Caco-2 (cell line): ENCODE data around the gene SYTL2. TPM values are rescaled to one million over a fixed set of nuclear protein-coding genes. Genes with fewer than 3 reads are reported as not detected.

Experiments used
- BruUV-seq: library from RNA; stranded (reverse); fragments of 400-500 nt; replicated peaks from 2 replicates; lab custom pipeline; 2021; lab: Mats Ljungman, UMichigan
- CTCF ChIA-PET: fragments of 300-600 bp; sonication (Branson Sonifier 250); formaldehyde crosslinking; loops from one replicate; lab custom pipeline; 2022; ENCODE audit warnings: antibody characterized with exemption; lab: Charles Lee
- POLR2A ChIA-PET: fragments of 300-600 bp; sonication (Branson Sonifier 250); formaldehyde crosslinking; loops from one replicate; lab custom pipeline; 2022; ENCODE audit warnings: antibody characterized with exemption; lab: Charles Lee
- DNase-seq, 2 experiments: peaks; one replicate each; pipeline versions ENCODE4 v3.0.0 to v3.0.0-alpha.2; 2020 to 2022
- H3K27me3 ChIP-seq: replicated peaks from 2 replicates; pipeline ENCODE4 v1.6.0; 2011; ENCODE audit warnings: low read length; ENCODE audit not compliant: control insufficient read depth, insufficient read depth
- H3K36me3 ChIP-seq: 2 replicates; pipeline ENCODE4 v1.5.1; 2011; ENCODE audit warnings: low read length; ENCODE audit not compliant: control insufficient read depth, insufficient read depth
- H3K4me1 ChIP-seq: fragments of 250-450 bp; sonication (Bioruptor Pico); 2 replicates; pipeline ENCODE4 v1.5.1; 2020; ENCODE audit warnings: mild to moderate bottlenecking
- H3K4me3 ChIP-seq: 2 replicates; pipeline ENCODE4 v1.5.1; 2011; ENCODE audit warnings: low read depth, mild to moderate bottlenecking, control low read depth, low read length
- H3K9me3 ChIP-seq: fragments of 250-450 bp; sonication (Bioruptor Pico); 2 replicates; pipeline ENCODE4 v1.5.1; 2020; ENCODE audit warnings: mild to moderate bottlenecking, moderate library complexity
- H3K27ac Mint-ChIP-seq: one replicate; pipeline ENCODE4 v1.8.0; 2022; ENCODE audit warnings: mixed read lengths; ENCODE audit not compliant: unreplicated experiment
- H3K27me3 Mint-ChIP-seq: one replicate; pipeline ENCODE4 v1.8.0; 2022; ENCODE audit warnings: mixed read lengths; ENCODE audit not compliant: insufficient read depth, unreplicated experiment
- H3K36me3 Mint-ChIP-seq: one replicate; pipeline ENCODE4 v1.8.0; 2022; ENCODE audit warnings: mild to moderate bottlenecking, mixed read lengths; ENCODE audit not compliant: insufficient read depth, unreplicated experiment
- H3K4me1 Mint-ChIP-seq: one replicate; pipeline ENCODE4 v1.8.0; 2022; ENCODE audit warnings: low read depth, mixed read lengths; ENCODE audit not compliant: unreplicated experiment
- H3K4me3 Mint-ChIP-seq: one replicate; pipeline ENCODE4 v1.8.0; 2022; ENCODE audit warnings: mild to moderate bottlenecking, moderate library complexity, mixed read lengths; ENCODE audit not compliant: unreplicated experiment
- H3K9me3 Mint-ChIP-seq: one replicate; pipeline ENCODE4 v1.8.0; 2022; ENCODE audit warnings: mixed read lengths; ENCODE audit not compliant: unreplicated experiment
- intact Hi-C: fragments of 100-400 bp; cut with micrococcal nuclease; formaldehyde crosslinking; loops from one replicate; pipeline ENCODE4 v1.10.0; 2022; ENCODE audit not compliant: unreplicated experiment
- total RNA-seq: library from RNA; stranded (reverse); gene quantifications from 2 replicates; pipeline ENCODE4 v1.2.3, GENCODE V29; 2022
- TF ChIP-seq, protein P1 (sequence below), 2 experiments: fragments of 200-600 bp in 1 of 2; IDR thresholded peaks; 1 replicate in 1 of 2; 2 replicates in 1 of 2; pipeline versions ENCODE4 v1.5.1 to v1.8.0; 2011 to 2022; ENCODE audit warnings: antibody characterized with exemption in 1 of 2, control low read depth in 1 of 2, inconsistent platforms in 1 of 2, low read depth in 1 of 2, low read length in 1 of 2, mild to moderate bottlenecking in 1 of 2, moderate library complexity in 1 of 2; ENCODE audit not compliant: insufficient read depth in 1 of 2, severe bottlenecking in 1 of 2, unreplicated experiment in 1 of 2

SYTL2 gene
- total RNA-seq, 1 experiment from 2014 or later: 110 TPM

DNA sequence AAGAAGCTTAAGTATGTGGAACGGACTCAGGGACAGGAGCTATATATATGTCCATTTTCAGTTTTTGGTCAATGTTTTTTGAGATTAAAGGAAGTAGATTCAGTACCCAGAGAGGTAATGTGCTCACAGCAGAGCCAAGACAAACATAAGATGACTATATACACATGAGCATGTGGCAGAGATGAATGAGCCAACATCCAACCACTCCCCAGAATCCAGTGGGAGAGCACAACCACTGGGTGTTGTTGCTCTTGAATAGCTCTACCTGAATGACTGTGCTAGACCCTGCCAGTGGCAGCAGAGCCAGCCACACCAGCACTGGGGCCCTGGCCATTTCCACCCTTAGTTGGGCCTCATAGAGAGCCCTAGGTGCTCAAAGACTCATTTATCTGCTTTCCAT is 10.7 kb upstream of the SYTL2 start:
- no peak overlapping the region for H3K4me3 Mint-ChIP-seq
- H3K9me3 ChIP-seq: no peaks in the 10 kb centered on the region
- POLR2A ChIA-PET: no interaction called here
- H3K9me3 Mint-ChIP-seq: no peaks in the 10 kb centered on the region
- intact Hi-C loops: no loop called here
- no peaks in the 10 kb centered on the region for H3K36me3 ChIP-seq
- DNase-seq: no peak
- H3K27ac Mint-ChIP-seq: no peak overlapping the region
- H3K4me1 ChIP-seq: peaks cover 12% of the 10 kb centered on the region
- H3K4me1 Mint-ChIP-seq: peaks cover 22% of the 10 kb centered on the region
- H3K27me3 ChIP-seq: no peaks in the 10 kb centered on the region
- no peaks in the 10 kb centered on the region for H3K36me3 Mint-ChIP-seq
- no peak overlapping the region for H3K4me3 ChIP-seq
- no peaks in the 10 kb centered on the region for H3K27me3 Mint-ChIP-seq
- CTCF ChIA-PET: interaction anchor here (0.8 to 1.1 kb wide), 3 partner anchors 12 to 33 kb away, joined by 3 to 4 read pairs (median 3); partner anchors contain the start of gene CCDC83
- no TSS peak for BruUV-seq
- TF ChIP-seq, protein P1, sequence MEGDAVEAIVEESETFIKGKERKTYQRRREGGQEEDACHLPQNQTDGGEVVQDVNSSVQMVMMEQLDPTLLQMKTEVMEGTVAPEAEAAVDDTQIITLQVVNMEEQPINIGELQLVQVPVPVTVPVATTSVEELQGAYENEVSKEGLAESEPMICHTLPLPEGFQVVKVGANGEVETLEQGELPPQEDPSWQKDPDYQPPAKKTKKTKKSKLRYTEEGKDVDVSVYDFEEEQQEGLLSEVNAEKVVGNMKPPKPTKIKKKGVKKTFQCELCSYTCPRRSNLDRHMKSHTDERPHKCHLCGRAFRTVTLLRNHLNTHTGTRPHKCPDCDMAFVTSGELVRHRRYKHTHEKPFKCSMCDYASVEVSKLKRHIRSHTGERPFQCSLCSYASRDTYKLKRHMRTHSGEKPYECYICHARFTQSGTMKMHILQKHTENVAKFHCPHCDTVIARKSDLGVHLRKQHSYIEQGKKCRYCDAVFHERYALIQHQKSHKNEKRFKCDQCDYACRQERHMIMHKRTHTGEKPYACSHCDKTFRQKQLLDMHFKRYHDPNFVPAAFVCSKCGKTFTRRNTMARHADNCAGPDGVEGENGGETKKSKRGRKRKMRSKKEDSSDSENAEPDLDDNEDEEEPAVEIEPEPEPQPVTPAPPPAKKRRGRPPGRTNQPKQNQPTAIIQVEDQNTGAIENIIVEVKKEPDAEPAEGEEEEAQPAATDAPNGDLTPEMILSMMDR (IDR thresholded peaks at IDR 0.05; ENCODE audit: insufficient read depth in 1 of 2, low read depth in 1 of 2, low read length in 1 of 2, severe bottlenecking in 1 of 2, unreplicated experiment in 1 of 2): no peak

DNA sequence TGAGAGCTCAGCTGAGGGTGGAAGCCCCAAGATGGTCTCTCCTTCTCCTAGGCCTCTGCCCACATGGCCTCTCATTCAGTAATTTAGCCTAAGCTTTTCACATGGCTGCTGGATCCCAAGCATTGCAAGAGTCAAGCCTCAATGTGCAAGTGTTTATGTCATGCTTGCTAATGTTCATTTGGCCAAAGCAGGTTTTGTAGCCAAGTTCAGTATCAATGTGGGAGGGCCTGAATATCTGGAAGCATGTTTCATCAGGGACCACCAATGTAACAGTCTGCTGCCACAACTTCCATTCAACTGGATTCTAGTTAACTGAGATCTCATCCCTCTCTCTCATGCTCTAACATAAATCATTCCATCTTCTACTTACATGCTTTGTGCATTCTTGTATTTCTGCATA is 8.5 kb upstream of the SYTL2 start:
- Histone ChIP-seq H3K36me3 (no peaks in the 10 kb centered on the region), H3K27me3 (no peaks in the 10 kb centered on the region), H3K4me3 (no peak overlapping the region), H3K4me1 (no peaks in the 10 kb centered on the region), H3K9me3 (no peaks in the 10 kb centered on the region)
- no peak overlapping the region for H3K27ac Mint-ChIP-seq
- BruUV-seq: no TSS peak
- CTCF ChIA-PET: no interaction called here
- intact Hi-C loops: no loop called here
- H3K4me1 Mint-ChIP-seq: peaks cover 13% of the 10 kb centered on the region
- TF ChIP-seq, protein P1 (IDR thresholded peaks at IDR 0.05; ENCODE audit: insufficient read depth in 1 of 2, low read depth in 1 of 2, low read length in 1 of 2, severe bottlenecking in 1 of 2, unreplicated experiment in 1 of 2): no peak
- no peak overlapping the region for H3K4me3 Mint-ChIP-seq
- H3K27me3 Mint-ChIP-seq: no peaks in the 10 kb centered on the region
- POLR2A ChIA-PET: no interaction called here
- no peaks in the 10 kb centered on the region for H3K36me3 Mint-ChIP-seq
- no peaks in the 10 kb centered on the region for H3K9me3 Mint-ChIP-seq
- no peak for DNase-seq

DNA sequence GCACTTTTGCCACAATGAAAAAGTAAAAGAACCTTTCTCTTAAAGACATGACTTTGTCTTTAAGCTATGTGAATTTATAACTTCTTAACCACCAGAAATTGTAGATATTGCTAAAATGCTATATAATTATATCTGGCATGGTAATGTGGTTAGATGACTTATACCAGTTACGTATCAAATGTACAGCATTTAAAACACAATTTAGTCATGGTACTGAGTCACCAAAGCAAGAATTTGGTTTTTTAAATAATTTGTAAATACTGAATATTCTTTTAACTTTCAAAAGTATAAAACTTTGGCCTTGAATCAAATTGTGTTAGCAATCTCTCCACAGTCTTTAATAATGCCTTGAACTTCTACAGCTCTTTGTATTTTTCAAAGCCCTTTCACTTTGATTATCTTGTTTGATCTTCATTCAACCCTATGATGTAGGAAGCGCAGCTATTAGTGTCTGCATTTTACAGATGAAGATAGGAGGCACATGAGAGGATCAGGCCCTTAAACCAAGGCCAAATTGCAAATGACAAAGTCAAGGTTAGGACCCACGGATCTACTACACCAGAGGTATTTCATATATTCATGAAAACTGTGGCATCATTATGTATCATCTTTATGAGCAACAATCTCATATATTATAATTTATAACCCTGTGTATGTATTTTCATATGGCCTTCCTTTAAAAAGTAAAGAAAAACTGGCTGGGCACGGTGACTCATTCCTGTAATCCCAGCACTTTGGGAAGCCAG is 4.4 kb upstream of the SYTL2 start:
- no peaks in the 10 kb centered on the region for H3K9me3 Mint-ChIP-seq
- peaks cover 31% of the 10 kb centered on the region for H3K4me1 Mint-ChIP-seq
- TF ChIP-seq, protein P1 (IDR thresholded peaks at IDR 0.05; ENCODE audit: insufficient read depth in 1 of 2, low read depth in 1 of 2, low read length in 1 of 2, severe bottlenecking in 1 of 2, unreplicated experiment in 1 of 2): no peak
- H3K27me3 Mint-ChIP-seq: no peaks in the 10 kb centered on the region
- Histone ChIP-seq H3K4me1 (peaks cover 17% of the 10 kb centered on the region), H3K27me3 (no peaks in the 10 kb centered on the region), H3K4me3 (no peak overlapping the region), H3K9me3 (no peaks in the 10 kb centered on the region), H3K36me3 (no peaks in the 10 kb centered on the region)
- BruUV-seq: no TSS peak
- ChIA-PET POLR2A (no interaction called here), CTCF (interaction anchor here (0.6 to 2.9 kb wide), 3 partner anchors 10 to 227 kb away, joined by 3 to 17 read pairs (median 3); no protein-coding TSS in a partner anchor)
- DNase-seq: no peak
- H3K4me3 Mint-ChIP-seq: no peak overlapping the region
- no peaks in the 10 kb centered on the region for H3K36me3 Mint-ChIP-seq
- intact Hi-C loops: no loop called here
- H3K27ac Mint-ChIP-seq: no peak overlapping the region
